ENCODE measurements around the gene WFDC2. TPM values are rescaled to one million over a fixed set of nuclear protein-coding genes. Genes with fewer than 3 reads are reported as not detected.

Gene WFDC2
- total and polyA plus RNA-seq, 10 of the 15 experiments (the other 5 are each of a cell fraction or from before 2014, with no cell fraction given) = 0.13 TPM; not detected in 9

GRCh38 chr20:45502561-45502960 lies 33.0 kb downstream of the WFDC2 start (continued):
- no peak for TF ChIP-seq POU2F2 (IDR thresholded peaks at IDR 0.05; ENCODE audit: borderline replicate concordance, low read depth, low read length)

GRCh38 chr20:45503403-45503802 lies 33.9 kb downstream of the WFDC2 start:
- Histone ChIP-seq H3K79me2 (ENCODE audit: control insufficient read depth, insufficient read depth, low read length) (no peaks in the 10 kb centered on the region), H3K4me1 (ENCODE audit: control insufficient read depth, insufficient read depth, low read length) (peaks cover 5% of the 10 kb centered on the region), H4K20me1 (ENCODE audit: control insufficient read depth, insufficient read depth) (no peaks in the 10 kb centered on the region), H3K27me3 (replicated peaks in 1 of 2; ENCODE audit: control insufficient read depth in 2 of 2, insufficient read depth in 2 of 2, low read length in 1 of 2) (peaks cover 0 to 2% of the 10 kb centered on the region in 2 experiments; a peak in 1 of 4 replicates), H3K9ac (ENCODE audit: control insufficient read depth, insufficient read depth, low read length) (no peak overlapping the region), H3K4me2 (ENCODE audit: control insufficient read depth, insufficient read depth) (no peak overlapping the region), H3K9me3 (replicated peaks; ENCODE audit: control insufficient read depth, insufficient read depth, low read length) (no peaks in the 10 kb centered on the region; the same call in 2 of the 3 replicates), H3K27ac (ENCODE audit: control insufficient read depth, insufficient read depth) (no peak overlapping the region), H3K4me3 (no peak overlapping the region), H3K36me3 (ENCODE audit: control insufficient read depth in 2 of 2, insufficient read depth in 2 of 2, low read length in 1 of 2) (no peaks in the 10 kb centered on the region), H2AFZ (ENCODE audit: control insufficient read depth, low read depth, low read length) (no peak overlapping the region)
- SMC1A ChIA-PET (ENCODE audit: uncharacterized antibody, unreplicated experiment) = no interaction called here
- RAD21 ChIA-PET (ENCODE audit: unreplicated experiment) = no interaction called here
- CTCF ChIA-PET = interaction anchor here (0.7 to 1.3 kb wide), 2 partner anchors 66 to 181 kb away, joined by 3 to 4 read pairs; no protein-coding TSS in a partner anchor
- no TSS peak for BruUV-seq (replicated peaks)
- FAIRE-seq (no peak), ATAC-seq (no peak), DNase-seq (ENCODE audit: low read depth, low spot score) (no peak)
- POLR2A ChIA-PET = no interaction called here
- 2% methylated on average over 2 of the region's 2 CpGs for WGBS (ENCODE audit: insufficient coverage, insufficient replicate concordance, low lambda C conversion rate, missing lambda C conversion rate)
- in situ Hi-C loops (cut with MboI) = no loop called here
- TF ChIP-seq EGR1 (IDR thresholded peaks at IDR 0.05; ENCODE audit: borderline replicate concordance in 1 of 2, low read depth in 2 of 2, low read length in 2 of 2) (no peak), ZNF24 (IDR thresholded peaks at IDR 0.05) (no peak), STAT3 (IDR thresholded peaks at IDR 0.05; ENCODE audit: low read depth, low read length) (no peak), NBN (IDR thresholded peaks at IDR 0.05) (no peak), ZNF274 (IDR thresholded peaks at IDR 0.05; ENCODE audit: insufficient read depth, insufficient read length) (no peak), RBBP5 (conservative IDR thresholded peaks at IDR 0.05) (no peak), GATAD2B (conservative IDR thresholded peaks at IDR 0.05; ENCODE audit: low read depth) (no peak), NFXL1 (IDR thresholded peaks at IDR 0.05; ENCODE audit: borderline replicate concordance) (no peak)
- intact Hi-C loops (cut with micrococcal nuclease; ENCODE audit: unreplicated experiment) = no loop called here
